HG03064 (cell line): ENCODE measurements around the gene ZNF773.
"Not testable (repeated sequence)": the region's sequence is repeated elsewhere in the genome, so short reads cannot be mapped to it uniquely, and the experiment has no call there.

Experiments used
- ATAC-seq: cut with Tn5 transposase; IDR thresholded peaks from one replicate; pipeline ENCODE4 v1.9.1; 2021; ENCODE audit warnings: low read depth; ENCODE audit not compliant: unreplicated experiment

Gene ZNF773

DNA sequence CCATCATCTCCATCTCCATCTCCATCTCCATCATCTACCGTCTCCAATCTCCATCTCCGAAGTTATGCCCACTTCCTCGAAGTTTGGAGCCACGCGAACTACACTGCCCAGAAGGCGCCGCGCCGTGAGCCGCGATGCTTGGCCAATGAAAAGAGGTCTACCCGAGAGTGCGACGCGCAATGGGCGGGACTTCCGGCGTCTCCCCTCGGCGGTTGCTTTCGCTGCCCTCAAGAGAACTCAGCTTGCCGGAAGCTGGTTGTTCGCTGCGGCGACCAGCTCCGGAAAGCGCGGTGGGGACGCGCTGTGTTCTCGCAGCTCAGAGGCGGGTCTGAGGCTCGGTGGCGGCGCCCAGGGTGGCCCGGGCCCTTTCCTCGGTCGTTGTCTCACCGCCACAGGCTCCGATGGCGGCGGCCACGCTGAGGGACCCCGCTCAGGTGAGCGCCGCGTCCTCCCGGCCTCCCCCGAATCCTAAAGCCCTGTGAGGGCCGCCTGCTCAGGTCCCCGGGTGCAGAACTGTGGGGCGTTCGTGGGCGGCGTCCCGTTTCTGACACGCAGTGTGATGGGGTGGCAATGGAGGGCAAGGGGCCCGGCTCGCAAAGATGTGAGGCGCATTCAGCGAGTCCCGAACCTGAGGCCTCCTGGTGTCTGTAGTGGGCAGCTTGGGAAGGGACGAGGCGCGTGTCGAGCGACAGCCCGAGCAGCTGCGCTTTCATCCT, at the start of gene ZNF773:
Gene ZNF773, plus strand, starts transcription at position 259 of the 716 bp plus-strand sequence. Its CDS starts 143 bp downstream, at position 402.
- peak; percentile 97 for ATAC-seq

DNA sequence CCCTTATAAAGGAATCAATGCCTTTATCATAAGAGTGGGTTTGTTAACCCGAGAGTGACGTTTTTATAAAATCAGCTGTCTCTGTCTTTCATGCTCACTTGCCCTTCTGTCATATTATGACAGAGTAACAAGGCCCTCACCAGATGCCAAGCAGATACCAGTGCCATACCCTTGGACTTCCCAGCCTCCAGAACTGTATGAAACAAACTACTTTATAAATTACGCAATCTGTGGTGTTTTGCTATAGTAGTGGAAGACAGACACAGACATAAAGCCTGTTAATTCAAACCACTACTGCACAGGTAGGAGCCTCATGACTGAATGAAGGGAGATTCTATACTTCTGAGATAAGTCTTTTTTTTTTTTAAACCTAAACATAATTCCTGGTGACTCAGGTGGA, 47.4 kb upstream of the ZNF773 start:
- no peak for ATAC-seq

DNA sequence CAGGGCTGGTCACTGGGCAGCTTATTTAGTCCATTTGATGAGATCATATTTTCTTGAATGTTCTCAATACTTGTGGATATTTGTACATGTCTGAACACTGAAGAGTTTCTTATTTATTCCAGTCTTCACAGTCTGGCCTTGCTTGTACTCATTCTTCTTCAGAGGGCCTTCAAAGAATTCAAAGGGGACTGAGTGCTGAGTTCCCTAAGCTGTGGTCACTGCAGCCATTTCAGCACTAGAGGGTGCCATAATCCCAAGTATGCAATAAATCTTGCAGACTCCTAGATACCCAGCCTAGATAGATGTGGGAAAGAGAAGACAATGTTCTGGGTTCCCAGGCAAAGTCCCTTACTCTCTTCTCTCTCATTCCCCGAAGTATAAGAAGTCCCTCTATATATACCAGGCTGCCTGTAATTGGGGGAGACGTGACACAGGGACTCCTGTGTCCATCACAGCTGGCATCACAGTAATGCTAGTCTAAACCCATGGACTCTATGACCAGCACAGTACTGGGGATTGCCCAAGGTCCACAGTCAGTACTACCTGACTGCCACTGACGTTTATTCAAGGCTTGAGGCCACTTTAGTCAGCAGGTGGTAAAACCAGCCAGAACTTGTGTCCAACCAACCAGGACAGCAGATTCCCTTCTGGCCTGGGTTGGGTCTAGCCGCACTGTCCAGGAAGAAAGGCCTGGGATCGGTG, 33.9 kb upstream of the ZNF773 start:
- ATAC-seq, result no peak

DNA sequence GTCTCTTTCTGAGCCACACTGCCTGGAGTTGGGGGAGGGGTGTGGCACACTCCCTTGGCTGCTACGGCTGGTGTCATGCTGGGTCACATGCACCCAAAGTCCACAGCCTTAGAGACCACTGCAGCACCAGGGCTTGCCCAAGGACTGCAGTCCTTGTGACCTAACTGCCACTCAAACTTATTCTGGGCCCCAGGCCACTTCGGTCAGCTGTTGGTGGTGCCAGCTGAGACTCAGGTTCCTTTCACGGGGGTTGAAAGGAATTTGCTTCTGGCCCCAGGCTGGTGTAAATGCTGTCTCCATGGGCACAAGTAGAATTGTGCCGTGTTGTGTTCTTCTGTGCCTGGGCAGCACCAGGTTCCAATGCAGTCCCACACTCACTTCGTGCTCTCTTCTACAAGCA, 33.2 kb upstream of the ZNF773 start:
- ATAC-seq, result no peak

DNA sequence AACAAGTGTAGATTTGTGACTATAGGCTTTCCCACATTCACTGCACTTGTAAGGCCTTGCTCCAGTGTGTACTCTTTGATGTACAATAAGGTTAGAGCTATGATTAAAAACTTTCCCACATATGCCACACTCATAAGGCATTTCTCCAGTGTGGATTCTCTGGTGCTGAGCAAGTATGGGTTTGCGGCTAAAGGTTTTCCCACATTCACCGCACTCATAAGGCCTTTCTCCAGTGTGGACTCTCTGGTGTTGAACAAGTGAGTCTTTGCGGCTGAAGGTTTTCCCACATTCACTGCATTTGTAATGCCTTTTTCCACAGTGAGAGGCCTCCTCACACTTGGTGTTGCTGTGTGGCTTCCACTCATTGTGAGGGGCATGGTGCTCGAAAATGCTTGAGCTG, 26.1 kb upstream of the ZNF773 start:
- no peak for ATAC-seq

DNA sequence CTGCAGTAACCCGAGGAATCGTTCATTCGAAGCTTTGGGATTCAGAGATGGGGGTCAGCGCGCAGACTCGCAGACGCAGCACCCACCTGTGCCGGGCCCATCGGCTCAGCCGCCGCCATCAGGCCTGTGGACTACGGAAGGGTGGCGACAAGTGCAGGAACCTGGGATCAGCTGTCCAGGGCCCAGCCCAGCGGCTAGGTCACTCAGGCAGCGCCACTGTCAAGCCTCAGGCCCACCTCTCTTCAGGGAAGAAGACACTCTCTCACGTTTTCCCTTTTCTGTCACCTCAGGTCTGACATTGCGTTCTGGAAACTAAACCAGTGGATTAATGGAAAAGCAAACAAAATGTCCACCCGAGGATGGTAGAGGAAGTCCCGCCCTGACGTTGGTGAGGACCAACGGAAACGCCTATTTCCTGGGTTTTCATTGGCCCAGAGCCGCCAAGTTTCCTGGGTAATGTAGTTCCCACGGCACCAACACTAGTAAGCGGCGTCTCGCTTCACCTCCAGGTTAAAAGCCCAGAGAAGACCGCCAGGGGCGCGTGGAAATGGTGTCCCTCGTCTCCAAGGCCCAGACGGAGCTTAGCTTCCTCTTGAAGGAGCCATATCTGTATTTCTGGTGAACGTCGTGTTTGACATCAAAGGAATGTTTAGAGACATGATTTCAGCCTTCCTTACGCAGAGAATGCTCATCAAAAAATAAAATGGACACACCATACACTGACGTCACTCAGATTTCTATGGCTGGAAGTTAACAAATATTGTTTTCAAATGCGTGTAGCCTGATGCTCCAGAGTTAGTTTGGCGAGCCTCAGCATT, 22.3 kb upstream of the ZNF773 start, which contains the start of gene ZNF772:
Gene ZNF772, minus strand, starts transcription at position 376 of the 818 bp plus-strand sequence. Its CDS starts 257 bp downstream, at position 119.
- ATAC-seq, result peak; percentile 86

DNA sequence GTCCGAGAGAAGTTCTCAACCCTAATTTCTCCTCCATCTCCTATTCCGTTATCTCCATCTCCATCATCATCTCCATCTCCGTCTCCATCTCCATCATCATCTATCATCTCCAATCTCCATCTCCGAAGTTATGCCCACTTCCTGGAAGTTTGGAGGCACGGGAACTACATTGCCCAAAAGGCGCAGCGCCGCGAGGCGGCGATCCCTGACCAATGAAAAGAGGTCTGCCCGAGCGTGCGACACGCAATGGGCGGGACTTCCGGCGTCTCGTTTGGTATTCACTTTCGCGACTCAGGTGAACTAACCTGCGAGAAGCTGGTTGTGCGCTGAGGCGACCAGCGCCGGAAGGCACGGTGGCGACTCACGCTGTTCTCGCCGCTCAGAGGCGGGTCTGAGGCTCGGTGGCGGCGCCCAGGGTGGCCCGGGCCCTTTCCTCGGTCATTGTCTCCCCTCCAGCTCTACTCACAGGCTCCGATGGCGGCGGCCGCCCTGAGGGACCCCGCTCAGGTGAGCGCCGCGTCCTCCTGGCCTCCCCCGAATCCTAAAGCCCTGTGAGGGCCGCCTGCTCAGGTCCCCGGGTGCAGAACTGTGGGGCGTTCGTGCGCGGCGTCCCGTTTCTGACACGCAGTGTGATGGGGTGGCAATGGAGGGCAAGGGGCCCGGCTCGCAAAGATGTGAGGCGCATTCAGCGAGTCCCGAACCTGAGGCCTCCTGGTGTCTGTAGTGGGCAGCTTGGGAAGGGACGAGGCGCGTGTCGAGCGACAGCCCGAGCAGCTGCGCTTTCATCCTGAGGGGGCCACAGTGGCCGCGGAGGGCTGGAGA, 12.1 kb upstream of the ZNF773 start, which contains the start of gene ZNF419:
Gene ZNF419, plus strand, starts transcription at position 274 of the 822 bp plus-strand sequence. Its CDS starts 201 bp downstream, at position 475.
- ATAC-seq, result peak; percentile 88

DNA sequence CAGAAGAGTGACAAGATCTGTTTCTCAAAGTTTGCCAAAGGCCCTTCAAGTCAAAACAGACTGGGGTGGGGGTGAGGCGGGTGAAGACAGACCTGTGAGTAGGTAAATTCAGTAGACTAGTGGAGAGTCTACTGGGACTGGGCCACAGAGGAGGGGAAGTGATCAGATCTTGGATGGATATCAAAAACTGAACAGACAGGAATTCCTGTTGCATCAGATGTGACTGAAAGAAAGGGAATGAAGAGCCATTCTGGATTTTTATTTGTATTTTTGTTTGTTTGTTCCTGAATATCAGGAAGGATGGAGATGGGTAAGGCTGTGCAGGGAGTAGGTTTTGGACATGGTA, 11.5 kb upstream of the ZNF773 start:
- ATAC-seq, result not testable (repeated sequence)

DNA sequence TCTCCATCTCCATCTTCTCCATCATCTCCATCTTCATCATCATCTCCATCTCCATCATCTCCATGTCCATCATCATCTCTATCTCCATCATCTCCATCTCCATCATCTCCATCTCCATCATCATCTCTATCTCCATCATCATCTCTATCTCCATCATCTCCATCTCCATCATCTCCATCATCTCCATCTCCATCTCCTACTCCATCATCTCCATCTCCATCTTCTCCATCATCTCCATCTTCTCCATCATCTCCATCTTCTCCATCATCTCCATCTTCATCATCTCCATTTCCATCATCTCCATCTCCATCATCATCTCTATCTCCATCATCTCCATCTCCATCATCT, 432 bp upstream of the ZNF773 start:
- not testable (repeated sequence) for ATAC-seq

DNA sequence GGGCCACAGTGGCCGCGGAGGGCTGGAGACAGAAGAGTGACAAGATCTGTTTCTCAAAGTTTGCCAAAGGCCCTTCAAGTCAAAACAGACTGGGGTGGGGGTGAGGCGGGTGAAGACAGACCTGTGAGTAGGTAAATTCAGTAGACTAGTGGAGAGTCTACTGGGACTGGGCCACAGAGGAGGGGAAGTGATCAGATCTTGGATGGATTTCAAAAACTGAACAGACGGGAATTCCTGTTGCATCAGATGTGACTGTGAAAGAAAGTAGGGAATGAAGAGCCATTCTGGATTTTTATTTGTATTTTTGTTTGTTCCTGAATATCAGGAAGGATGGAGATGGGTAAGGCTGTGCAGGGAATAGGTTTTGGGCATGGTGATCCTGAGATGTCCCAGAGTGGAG, 662 bp downstream of the ZNF773 start:
- not testable (repeated sequence) for ATAC-seq

DNA sequence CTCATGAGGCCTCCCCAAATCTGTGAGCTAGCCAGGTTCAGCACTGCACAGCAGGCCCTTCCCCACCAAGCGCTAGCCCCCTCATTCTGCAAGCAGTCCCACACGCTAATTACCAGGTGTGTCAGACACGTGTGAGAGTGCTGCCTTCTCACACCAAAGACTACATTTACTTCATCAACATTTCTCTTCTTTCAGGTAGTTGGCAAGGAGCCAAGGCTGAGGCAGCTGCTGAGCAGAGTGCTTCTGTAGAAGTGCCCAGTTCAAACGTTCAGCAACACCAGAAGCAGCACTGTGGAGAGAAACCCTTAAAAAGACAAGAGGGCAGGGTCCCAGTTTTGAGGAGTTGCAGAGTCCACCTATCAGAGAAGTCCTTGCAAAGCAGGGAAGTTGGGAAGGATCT, 6.4 kb downstream of the ZNF773 start:
- no peak for ATAC-seq

DNA sequence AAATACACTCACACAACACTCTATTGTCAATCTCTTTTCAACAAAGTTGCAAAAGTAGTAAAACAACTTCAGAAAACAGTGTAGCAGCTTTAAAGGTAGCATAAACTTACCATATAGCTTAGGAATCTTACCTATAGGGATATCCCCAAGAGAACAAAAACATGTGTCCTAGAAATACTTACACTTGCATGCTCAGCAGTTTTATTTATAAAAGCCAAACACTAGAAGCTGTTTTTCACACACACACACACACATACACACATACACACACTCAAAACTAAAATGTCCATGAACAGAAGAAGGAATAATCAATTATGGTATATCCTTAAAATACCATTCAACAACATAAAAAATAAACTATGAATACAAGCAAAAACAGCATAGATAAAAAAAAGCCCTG, 11.7 kb downstream of the ZNF773 start:
- ATAC-seq, result no peak

DNA sequence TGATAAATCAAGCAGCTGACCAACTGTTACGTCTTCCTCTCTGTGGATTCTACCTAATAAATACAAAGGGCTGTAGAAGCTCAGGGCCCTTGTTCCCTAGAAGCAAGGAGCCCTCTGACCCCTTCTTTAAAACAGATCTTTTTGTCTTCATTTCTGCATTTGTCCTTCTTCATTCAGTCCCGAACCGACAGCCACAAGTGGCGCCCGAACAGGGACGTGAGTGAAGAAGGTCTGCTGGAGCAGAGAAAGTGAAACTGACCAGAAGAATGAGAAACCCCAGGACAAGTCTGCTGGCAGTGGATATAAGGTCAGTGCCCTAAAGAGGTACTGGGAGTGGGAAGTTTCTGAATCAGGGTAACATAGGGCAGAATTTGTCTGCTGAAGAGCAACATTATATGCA, 13.1 kb downstream of the ZNF773 start:
- ATAC-seq, result no peak

DNA sequence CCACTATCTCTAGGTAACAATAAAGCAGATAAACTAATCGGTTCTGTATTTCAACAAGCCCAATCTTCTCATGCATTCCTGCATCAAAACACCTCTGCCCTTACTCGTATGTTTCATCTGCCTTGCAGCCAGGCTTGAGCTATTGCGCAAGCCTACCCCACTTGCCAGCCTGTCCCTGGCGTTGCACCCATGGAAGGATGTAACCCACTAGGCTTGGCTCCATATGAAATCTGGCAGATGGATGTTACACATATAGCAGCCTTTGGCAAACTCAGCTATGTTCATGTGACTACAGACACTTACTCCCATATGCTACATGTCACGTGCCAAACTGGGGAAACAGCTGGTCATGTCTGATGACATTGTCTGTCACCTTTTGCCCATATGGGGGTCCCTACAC, 15.5 kb downstream of the ZNF773 start:
- no peak for ATAC-seq

DNA sequence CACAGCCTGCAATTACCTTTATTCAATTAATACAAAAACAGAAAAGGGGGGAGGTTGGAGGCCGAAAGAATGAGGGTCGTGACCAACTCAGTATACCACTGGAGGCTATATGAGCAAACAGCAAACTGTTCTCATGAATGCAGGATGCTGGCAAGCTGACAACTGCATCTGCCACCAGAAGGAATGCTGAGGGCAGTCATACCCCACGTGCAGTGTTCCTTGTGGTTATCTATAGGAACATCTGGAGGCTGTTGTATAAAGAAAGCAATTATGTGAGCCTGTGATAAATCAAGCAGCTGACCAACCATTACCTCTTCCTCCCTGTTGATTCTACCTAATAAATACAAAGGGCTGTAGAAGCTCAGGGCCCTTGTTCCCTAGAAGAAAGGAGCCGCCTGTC, 18.3 kb downstream of the ZNF773 start:
- ATAC-seq, result not testable (repeated sequence)

DNA sequence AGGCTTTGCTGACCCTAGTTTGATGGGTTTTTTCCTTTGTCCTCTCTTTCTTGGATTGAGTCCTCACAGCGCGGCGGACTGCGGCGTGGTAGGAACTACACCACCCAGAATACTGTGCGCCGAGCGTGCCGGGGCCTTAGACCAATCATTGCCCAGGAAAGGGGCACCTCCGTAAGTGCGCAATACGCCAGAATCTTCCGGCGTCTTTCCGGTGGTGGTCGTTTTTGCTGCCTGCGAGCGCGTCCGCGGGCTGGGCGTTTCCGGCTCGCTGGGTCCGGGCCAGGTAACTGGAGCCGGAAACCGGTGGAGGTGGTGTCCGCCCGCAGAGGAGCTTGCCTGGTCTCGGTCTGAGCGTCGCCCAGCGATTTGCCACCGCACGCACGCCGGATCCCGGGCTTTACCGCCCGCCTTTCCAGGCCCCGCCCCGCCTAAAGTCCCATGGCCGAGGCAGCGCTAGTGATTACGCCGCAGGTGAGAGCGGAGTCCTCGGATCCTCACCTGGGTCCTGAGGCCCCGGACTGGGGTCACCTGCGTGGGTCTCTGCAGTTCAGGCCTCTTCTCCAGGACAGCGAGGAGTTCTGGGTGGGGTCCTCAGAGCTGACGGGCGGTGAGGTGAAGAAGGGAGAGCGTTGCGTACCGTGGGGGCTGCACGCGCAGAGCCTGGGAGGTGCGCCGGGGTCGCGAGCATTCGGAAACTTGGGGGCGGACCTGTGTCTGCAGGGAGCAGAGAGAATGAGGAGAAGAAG, 27.6 kb downstream of the ZNF773 start, which contains the start of gene ZNF549:
Gene ZNF549, plus strand, starts transcription at position 221 of the 746 bp plus-strand sequence. Its CDS starts 218 bp downstream, at position 439.
- ATAC-seq, result peak; percentile 97

DNA sequence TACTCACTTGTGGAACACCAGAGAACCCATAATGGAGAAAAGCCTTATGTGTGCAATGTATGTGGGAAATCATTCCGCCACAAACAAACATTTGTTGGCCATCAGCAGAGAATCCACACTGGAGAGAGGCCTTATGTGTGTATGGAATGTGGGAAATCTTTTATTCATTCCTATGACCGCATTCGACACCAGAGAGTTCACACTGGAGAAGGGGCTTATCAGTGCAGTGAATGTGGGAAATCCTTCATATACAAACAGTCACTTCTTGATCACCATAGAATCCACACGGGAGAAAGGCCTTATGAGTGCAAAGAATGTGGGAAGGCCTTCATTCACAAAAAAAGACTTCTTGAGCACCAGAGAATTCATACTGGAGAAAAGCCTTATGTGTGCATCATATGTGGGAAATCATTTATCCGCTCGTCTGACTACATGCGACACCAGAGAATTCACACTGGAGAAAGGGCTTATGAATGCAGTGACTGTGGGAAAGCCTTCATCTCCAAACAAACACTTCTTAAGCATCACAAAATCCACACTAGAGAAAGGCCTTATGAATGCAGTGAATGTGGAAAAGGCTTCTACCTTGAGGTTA, 38.3 kb downstream of the ZNF773 start:
- ATAC-seq, result no peak

DNA sequence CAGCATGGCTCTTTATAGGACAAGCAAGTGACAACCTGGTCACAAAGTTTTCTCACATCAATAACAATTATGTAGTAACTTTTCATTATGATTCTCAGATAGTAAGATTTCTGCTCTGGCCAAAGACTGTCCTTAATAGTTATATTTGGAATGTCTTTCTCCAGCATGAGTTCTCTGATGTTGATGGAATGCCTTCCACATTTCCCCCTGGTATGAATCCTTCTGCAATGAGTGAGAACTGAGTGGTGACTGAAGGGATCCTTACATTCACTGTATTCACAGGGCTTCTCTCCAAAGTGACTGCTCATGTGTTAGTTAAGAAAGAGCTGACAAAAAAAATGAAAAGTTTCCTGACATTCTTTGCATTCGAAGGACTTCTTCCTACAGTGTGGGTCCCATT, 46.8 kb downstream of the ZNF773 start:
- no peak for ATAC-seq

DNA sequence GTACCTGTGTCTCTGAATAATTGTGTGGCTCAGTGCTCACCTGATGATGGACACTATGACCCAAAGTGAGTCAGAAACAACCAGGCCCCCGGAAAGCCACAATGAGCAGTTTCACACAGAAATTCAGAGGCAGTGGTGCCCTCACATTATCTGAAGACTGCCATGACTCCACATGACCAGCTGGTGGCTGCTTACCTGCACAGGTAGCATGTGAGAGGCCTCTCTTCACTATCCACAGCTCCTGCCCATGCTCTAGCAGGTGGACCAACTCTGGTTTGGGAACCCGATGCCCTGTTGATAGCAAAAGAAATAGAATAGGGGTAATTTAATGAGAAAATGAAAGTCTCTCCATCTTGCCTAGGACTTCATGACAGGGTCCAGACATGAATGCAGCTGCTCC, 52.7 kb downstream of the ZNF773 start:
- ATAC-seq, result no peak
